C4-2B (cell line): Measurements from ENCODE around the gene UBTD2.

Experiments
- H3K27ac ChIP-seq: fragments of 450-650 bp; 2 replicates; pipeline ENCODE4 v1.5.1; 2017
- ZFX ChIP-seq: fragments of 450-650 bp; IDR thresholded peaks from 2 replicates; pipeline ENCODE4 v1.6.1; 2017
- TF ChIP-seq, protein P1 (sequence below): fragments of 450-650 bp; conservative IDR thresholded peaks from 2 replicates; pipeline ENCODE4 v1.5.1; 2017; ENCODE audit warnings: mild to moderate bottlenecking

Gene UBTD2

DNA sequence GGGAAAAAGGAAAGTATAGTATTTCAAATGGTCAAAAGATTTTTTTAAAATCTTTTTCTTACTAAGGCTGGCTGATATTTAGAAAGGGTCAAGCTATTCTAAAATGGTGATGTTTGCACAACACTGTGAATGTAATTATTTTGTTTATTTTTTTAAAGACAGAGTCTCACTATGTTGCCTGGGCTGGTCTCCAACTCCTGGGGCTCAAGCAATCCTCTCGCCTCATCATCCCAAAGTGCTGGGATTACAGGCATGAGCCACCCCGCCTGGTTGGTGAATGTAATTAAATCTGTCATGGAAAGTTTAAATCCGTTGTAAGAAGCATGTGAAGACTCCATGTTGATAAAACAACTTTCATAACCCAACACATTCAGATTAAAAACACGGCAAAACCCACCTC, 2.6 kb downstream of the UBTD2 start:
- H3K27ac ChIP-seq, result no peak overlapping the region
- TF ChIP-seq, protein P1, sequence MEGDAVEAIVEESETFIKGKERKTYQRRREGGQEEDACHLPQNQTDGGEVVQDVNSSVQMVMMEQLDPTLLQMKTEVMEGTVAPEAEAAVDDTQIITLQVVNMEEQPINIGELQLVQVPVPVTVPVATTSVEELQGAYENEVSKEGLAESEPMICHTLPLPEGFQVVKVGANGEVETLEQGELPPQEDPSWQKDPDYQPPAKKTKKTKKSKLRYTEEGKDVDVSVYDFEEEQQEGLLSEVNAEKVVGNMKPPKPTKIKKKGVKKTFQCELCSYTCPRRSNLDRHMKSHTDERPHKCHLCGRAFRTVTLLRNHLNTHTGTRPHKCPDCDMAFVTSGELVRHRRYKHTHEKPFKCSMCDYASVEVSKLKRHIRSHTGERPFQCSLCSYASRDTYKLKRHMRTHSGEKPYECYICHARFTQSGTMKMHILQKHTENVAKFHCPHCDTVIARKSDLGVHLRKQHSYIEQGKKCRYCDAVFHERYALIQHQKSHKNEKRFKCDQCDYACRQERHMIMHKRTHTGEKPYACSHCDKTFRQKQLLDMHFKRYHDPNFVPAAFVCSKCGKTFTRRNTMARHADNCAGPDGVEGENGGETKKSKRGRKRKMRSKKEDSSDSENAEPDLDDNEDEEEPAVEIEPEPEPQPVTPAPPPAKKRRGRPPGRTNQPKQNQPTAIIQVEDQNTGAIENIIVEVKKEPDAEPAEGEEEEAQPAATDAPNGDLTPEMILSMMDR, result no peak
- no peak for TF ChIP-seq ZFX

DNA sequence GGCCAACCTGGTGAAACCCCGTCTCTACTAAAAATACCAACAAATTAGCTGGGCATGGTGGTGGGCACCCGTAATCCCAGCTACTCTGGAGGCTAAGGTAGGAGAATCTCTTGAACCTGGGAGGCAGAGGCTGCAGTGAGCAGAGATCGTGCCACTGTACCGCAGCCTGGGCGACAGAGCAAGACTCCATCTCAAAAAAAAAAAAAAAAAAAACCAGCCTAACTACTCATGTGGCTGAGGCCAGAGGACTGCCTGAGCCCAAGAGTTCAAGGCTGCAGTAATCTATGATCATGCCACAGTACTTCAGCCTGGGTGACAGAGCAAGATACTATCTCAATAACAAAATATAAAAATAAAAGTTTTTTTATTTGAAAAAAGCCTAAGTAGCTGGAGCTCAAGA, 3.2 kb downstream of the UBTD2 start:
- no peak overlapping the region for H3K27ac ChIP-seq

DNA sequence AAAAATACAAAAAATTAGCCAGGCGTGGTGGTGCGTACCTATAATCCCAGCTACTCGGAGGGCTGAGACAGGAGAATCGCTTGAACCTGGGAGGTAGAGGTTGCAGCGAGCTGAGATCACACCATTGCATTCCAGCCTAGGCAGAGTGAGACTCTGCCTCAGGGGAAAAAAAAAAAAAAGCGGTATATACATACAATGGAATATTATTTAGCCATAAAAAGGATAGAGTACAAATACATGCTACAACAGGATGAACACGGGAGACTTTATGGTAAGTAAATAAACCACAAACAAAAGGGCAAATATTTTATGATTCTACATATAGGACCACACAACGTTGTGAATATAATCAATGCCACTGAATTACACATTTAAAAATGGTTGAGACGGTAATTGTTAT, 5.2 kb downstream of the UBTD2 start:
- no peak for TF ChIP-seq ZFX
- TF ChIP-seq, protein P1, result no peak

More for the DNA sequence above, 3.2 kb downstream of the UBTD2 start:
- TF ChIP-seq ZFX, result no peak
- TF ChIP-seq, protein P1, result no peak

DNA sequence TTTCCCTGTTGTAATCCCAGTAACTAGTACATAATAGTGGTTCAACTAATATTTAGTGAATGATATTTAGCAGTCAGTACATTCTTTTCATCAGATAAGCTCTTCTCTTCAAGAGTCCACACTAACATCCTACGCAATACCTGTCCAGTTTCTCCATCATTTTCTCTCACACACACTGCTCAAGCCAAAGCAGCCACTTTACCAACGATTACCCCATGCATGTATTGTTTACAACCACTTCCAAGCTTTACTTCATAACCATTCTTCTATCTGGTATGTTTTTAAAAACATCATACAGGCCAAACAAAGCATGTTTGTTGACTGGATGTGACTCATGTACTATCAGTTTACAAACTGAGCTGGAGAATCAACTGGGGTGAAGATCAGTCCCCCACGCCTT, 7.3 kb downstream of the UBTD2 start:
- H3K27ac ChIP-seq, result no peak overlapping the region

More for the DNA sequence above, 5.2 kb downstream of the UBTD2 start:
- H3K27ac ChIP-seq, result no peak overlapping the region

DNA sequence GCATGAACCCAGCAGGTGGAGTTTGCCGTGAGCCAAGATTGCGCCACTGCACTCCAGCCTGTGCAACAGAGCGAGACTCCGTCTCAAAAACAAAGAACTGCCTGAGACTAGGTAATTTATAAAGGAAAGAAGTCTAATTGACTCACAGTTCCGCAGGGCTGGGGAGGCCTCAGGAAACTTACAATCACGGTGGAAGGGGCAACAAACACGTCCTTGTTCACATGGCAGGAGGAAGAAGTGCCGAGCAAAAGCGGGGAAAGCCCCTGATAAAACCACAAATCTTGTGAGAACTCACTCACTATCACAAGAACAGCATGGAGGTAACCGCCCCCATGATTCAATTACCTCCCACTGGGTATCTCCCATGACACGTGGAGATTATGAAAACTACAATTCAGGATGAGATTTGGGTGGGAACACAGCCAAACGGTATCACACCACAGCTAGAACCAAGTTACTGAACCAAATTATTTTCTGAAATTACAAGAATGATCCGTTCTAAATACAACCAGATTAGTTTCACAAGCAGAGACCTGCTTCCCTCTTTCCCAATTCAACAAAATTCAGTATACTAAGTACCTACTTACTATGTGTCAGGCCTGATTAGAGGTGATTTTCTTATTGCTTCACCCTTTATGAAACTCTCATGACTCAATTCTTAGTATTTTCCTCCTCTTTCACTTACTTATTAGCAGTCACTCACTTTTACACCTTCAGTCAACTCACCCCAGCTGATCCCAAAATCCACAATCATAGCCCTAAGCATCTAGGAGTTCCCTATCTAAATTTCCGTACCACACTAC, 8.4 kb downstream of the UBTD2 start:
- TF ChIP-seq, protein P1, result no peak
- TF ChIP-seq ZFX, result no peak
- H3K27ac ChIP-seq, result no peak overlapping the region

More for the DNA sequence above, 7.3 kb downstream of the UBTD2 start:
- TF ChIP-seq ZFX, result no peak
- TF ChIP-seq, protein P1, result no peak

DNA sequence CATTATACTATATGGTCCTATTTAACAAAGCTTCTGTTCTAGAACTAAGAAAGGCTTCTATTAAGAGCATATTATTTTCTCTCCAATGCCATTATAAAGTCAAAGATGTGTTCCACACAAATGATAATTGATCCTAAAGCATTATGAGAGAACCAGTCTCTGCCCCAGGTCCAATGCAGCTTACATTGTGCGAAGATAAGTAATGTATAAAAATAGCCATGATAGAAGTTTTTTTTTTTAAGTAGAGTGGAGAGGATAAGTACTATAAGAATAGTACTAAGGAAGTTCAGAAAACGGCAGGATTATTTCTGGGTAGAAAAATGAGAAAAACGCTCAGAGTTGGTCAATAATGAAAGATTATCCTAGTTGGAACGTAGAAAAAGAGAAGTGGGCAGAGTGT, 15.6 kb downstream of the UBTD2 start:
- TF ChIP-seq, protein P1, result no peak
- TF ChIP-seq ZFX, result no peak
- no peak overlapping the region for H3K27ac ChIP-seq

DNA sequence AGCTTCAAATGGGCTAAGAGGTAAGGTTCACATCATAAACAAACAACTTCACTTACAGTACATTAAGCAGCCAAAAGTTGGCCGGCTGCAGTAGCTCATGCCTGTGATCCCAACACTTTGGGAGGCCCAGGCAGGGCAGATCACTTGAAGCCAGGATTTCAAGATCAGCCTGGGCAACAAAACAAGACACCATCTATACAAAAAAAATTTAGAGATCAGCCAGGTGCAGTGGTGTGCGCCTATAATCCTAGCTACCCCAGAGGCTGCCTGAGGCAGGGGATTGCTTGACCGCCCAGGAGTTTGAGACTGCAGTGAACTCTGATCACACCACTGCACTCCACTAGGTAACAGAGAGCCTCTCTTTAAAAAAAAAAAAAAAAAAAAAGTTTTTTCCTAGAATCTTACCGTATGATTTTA, 16.9 kb downstream of the UBTD2 start:
- TF ChIP-seq ZFX, result no peak
- TF ChIP-seq, protein P1, result no peak
- H3K27ac ChIP-seq, result no peak overlapping the region
